MCF 10A (cell line): Measurements from ENCODE around the gene PRELID3B. TPM values are rescaled to one million over a fixed set of nuclear protein-coding genes. Genes with fewer than 3 reads are reported as not detected.

Experiments used
- BruUV-seq: library from RNA; stranded (reverse); fragments of 400-500 nt; replicated peaks from 2 replicates; lab custom pipeline; 2021; lab: Mats Ljungman, UMichigan
- CTCF ChIA-PET: fragments of 300-600 bp; sonication (Branson Sonifier 250); formaldehyde crosslinking; extraction: SDS; loops from one replicate; lab custom pipeline; 2021; ENCODE audit warnings: antibody characterized with exemption, inconsistent platforms; lab: Yijun Ruan, JAX
- POLR2A ChIA-PET: fragments of 300-600, 350-650 bp; sonication (Branson Sonifier 250); formaldehyde crosslinking; extraction: SDS; loops from one replicate; lab custom pipeline; 2020; ENCODE audit warnings: antibody characterized with exemption, inconsistent platforms; lab: Yijun Ruan, JAX
- DNase-seq: peaks from one replicate; pipeline ENCODE4 v3.0.0-alpha.2; 2018; ENCODE audit not compliant: unreplicated experiment
- H3K27ac Mint-ChIP-seq: one replicate; pipeline ENCODE4 v1.8.0; 2022; ENCODE audit warnings: mild to moderate bottlenecking, low read depth, mixed read lengths; ENCODE audit not compliant: unreplicated experiment
- H3K27me3 Mint-ChIP-seq: one replicate; pipeline ENCODE4 v1.8.0; 2022; ENCODE audit warnings: mixed read lengths; ENCODE audit not compliant: insufficient read depth, unreplicated experiment
- H3K36me3 Mint-ChIP-seq: one replicate; pipeline ENCODE4 v1.8.0; 2022; ENCODE audit warnings: mild to moderate bottlenecking, moderate library complexity, mixed read lengths; ENCODE audit not compliant: insufficient read depth, unreplicated experiment
- H3K4me1 Mint-ChIP-seq: one replicate; pipeline ENCODE4 v1.8.0; 2022; ENCODE audit warnings: mixed read lengths; ENCODE audit not compliant: insufficient read depth, unreplicated experiment
- H3K4me3 Mint-ChIP-seq: one replicate; pipeline ENCODE4 v1.8.0; 2022; ENCODE audit warnings: mild to moderate bottlenecking, moderate library complexity, mixed read lengths; ENCODE audit not compliant: unreplicated experiment
- H3K9me3 Mint-ChIP-seq: one replicate; pipeline ENCODE4 v1.8.0; 2022; ENCODE audit warnings: mixed read lengths; ENCODE audit not compliant: unreplicated experiment
- intact Hi-C: fragments of 100-400 bp; cut with micrococcal nuclease; formaldehyde crosslinking; loops from 2 replicates; pipeline ENCODE4 v1.14.1; 2022
- total RNA-seq: library from RNA; stranded (reverse); gene quantifications from 2 replicates; pipeline ENCODE4 v1.2.3, GENCODE V29; 2022
- TF ChIP-seq, protein P1 (sequence below): fragments of 200-600 bp; IDR thresholded peaks from one replicate; pipeline ENCODE4 v1.8.0; 2022; ENCODE audit warnings: antibody characterized with exemption, mild to moderate bottlenecking; ENCODE audit not compliant: unreplicated experiment

Gene PRELID3B
- total RNA-seq, 1 experiment from 2014 or later, result 197 TPM

DNA sequence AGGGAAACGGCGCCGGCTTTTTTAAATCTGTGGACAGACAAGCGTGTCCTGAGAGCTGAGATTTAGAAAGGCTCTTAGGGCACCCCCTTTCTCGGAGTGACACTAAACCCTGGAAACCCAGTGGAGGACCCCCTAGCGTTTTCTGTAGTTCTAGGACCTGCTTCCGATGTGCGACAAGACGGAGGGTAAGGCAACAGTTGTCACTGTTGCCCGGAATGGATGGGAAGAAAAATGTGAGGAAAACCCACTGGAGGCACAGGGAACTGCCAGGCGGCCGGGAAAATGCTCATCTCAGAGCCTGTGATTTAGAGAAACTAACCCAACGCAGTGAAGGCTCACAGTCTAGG lies 9.9 kb downstream of the PRELID3B start:
- H3K27me3 Mint-ChIP-seq, result no peaks in the 10 kb centered on the region
- no peaks in the 10 kb centered on the region for H3K9me3 Mint-ChIP-seq
- TSS peak; percentile 93 for BruUV-seq
- ChIA-PET CTCF (interaction anchor here (0.7 to 2.0 kb wide), 6 partner anchors 9 to 1275 kb away, joined by 3 to 19 read pairs (median 4); no protein-coding TSS in a partner anchor), POLR2A (interaction anchor here (0.7 to 5.6 kb wide), 30 partner anchors 9 to 907 kb away, joined by 3 to 107 read pairs (median 6); partner anchors contain the start of genes FAM217B, NELFCD, PPP1R3D and PRELID3B)
- intact Hi-C loops, result loop anchor here (1.0 kb wide), 1 partner anchor 143 kb away; no protein-coding TSS in a partner anchor
- DNase-seq, result no peak
- peak overlapping the region; percentile 78 for H3K27ac Mint-ChIP-seq
- TF ChIP-seq, protein P1, sequence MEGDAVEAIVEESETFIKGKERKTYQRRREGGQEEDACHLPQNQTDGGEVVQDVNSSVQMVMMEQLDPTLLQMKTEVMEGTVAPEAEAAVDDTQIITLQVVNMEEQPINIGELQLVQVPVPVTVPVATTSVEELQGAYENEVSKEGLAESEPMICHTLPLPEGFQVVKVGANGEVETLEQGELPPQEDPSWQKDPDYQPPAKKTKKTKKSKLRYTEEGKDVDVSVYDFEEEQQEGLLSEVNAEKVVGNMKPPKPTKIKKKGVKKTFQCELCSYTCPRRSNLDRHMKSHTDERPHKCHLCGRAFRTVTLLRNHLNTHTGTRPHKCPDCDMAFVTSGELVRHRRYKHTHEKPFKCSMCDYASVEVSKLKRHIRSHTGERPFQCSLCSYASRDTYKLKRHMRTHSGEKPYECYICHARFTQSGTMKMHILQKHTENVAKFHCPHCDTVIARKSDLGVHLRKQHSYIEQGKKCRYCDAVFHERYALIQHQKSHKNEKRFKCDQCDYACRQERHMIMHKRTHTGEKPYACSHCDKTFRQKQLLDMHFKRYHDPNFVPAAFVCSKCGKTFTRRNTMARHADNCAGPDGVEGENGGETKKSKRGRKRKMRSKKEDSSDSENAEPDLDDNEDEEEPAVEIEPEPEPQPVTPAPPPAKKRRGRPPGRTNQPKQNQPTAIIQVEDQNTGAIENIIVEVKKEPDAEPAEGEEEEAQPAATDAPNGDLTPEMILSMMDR, result no peak
- peaks cover 28% of the 10 kb centered on the region for H3K4me1 Mint-ChIP-seq
- H3K4me3 Mint-ChIP-seq, result peak overlapping the region; percentile 90
- peaks cover 86% of the 10 kb centered on the region for H3K36me3 Mint-ChIP-seq

- ChIA-PET POLR2A (interaction anchor here (0.7 to 5.6 kb wide), 38 partner anchors 9 to 1326 kb away, joined by 3 to 107 read pairs (median 4); partner anchors contain the start of genes FAM217B, NELFCD, PPP1R3D and PRELID3B), CTCF (interaction anchor here (0.7 to 2.0 kb wide), 11 partner anchors 9 to 1275 kb away, joined by 3 to 19 read pairs (median 4); no protein-coding TSS in a partner anchor)
- peak; percentile 93 for DNase-seq
- Mint-ChIP-seq H3K27ac (peak within 1 kb of the TSS; percentile 78), H3K27me3 (no peaks in the 10 kb centered on the region), H3K4me3 (peak within 1 kb of the TSS; percentile 90), H3K36me3 (peaks cover 86% of the 10 kb centered on the region), H3K9me3 (no peaks in the 10 kb centered on the region), H3K4me1 (peaks cover 33% of the 10 kb centered on the region)
- no TSS peak for BruUV-seq
- intact Hi-C loops, result loop anchor here (1.0 kb wide), 1 partner anchor 143 kb away; no protein-coding TSS in a partner anchor
- TF ChIP-seq, protein P1, result no peak
Measured at GRCh38 chr20:59032023-59032712, 10.4 kb downstream of the PRELID3B start, which contains the start of gene ATP5F1E. Gene ATP5F1E (minus strand): TSS chr20:59032335. CDS start chr20:59032251, 84 bp downstream.

DNA sequence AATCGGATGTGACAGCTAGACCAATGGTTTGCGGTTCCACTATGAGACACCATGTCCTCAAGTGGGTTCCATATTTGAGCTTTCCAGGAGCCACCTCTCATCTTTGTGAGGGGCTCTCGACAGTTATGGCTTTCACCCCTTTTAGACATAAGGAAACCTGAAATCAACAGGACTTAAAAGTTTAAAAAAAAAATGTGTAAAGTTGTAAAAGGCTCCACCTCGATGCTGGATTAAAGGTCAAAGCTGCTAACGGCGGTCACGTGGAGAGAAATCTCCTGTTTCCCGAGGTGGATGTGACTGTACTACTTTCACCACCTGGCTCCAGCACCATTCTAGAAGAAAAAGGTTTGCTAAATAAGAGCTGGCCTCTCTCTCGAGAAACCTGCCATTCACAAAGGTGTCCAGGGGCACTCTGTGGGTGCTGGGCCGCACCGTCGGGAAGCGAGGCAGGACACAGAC lies 11.0 kb downstream of the PRELID3B start:
- Mint-ChIP-seq H3K27me3 (no peaks in the 10 kb centered on the region), H3K36me3 (peaks cover 86% of the 10 kb centered on the region), H3K4me1 (peaks cover 39% of the 10 kb centered on the region), H3K27ac (peak overlapping the region; percentile 78), H3K9me3 (no peaks in the 10 kb centered on the region), H3K4me3 (peak overlapping the region; percentile 90)
- POLR2A ChIA-PET, result interaction anchor here (0.7 to 5.6 kb wide), 30 partner anchors 8 to 1325 kb away, joined by 3 to 107 read pairs (median 6); partner anchors contain the start of genes NELFCD, PRELID3B, STX16 and TUBB1
- CTCF ChIA-PET, result interaction anchor here (0.7 to 2.0 kb wide), 10 partner anchors 10 to 236 kb away, joined by 3 to 19 read pairs (median 4); partner anchors contain the start of gene TUBB1
- BruUV-seq, result no TSS peak
- intact Hi-C loops, result loop anchor here (1.0 kb wide), 1 partner anchor 142 kb away; no protein-coding TSS in a partner anchor
- TF ChIP-seq, protein P1, result no peak
- DNase-seq, result no peak
